Tibial nerve (tissue), 4 donors: ENCODE results near the gene CKS1B. TPM values are rescaled to one million over a fixed set of nuclear protein-coding genes. Genes with fewer than 3 reads are reported as not detected.
A peak's percentile ranks its signal among the peaks of the same experiment; 100 is the strongest.
"Not testable (repeated sequence)": the region's sequence is repeated elsewhere in the genome, so short reads cannot be mapped to it uniquely, and the experiment has no call there.

Experiments used
- DNase-seq, 2 donors: peaks; one replicate each; pipeline ENCODE4 v3.0.0-alpha.2; 2019; ENCODE audit warnings: low spot score in 2 of 2
- H3K27ac ChIP-seq, 4 donors: fragments of 200-600 bp; sonication (generic) in 3 of 4; one replicate each; pipeline ENCODE4 v1.5.1; 2017 to 2019; ENCODE audit warnings: mild to moderate bottlenecking in 1 of 4
- H3K27me3 ChIP-seq, 2 donors: fragments of 200-600 bp; sonication (generic) in 1 of 2; one replicate each; pipeline versions ENCODE4 v1.5.1 to v1.6.0; 2017 to 2019
- H3K36me3 ChIP-seq, 3 donors: fragments of 200-600 bp; sonication (generic); one replicate each; pipeline ENCODE4 v1.5.1; 2018 to 2019
- H3K4me1 ChIP-seq, 4 donors: fragments of 200-600 bp; sonication (generic) in 3 of 4; one replicate each; pipeline ENCODE4 v1.5.1; 2017 to 2019
- H3K4me3 ChIP-seq, 4 donors: fragments of 200-600 bp; sonication (generic) in 3 of 4; one replicate each; pipeline ENCODE4 v1.5.1; 2017 to 2019; ENCODE audit warnings: mild to moderate bottlenecking in 1 of 4, moderate library complexity in 1 of 4
- H3K9me3 ChIP-seq, 4 donors: fragments of 200-600 bp; sonication (generic) in 3 of 4; one replicate each; pipeline ENCODE4 v1.5.1; 2017 to 2019
- CTCF ChIP-seq, 5 experiments: fragments of 200-600 bp in 3 of 5; fragments of 450-650 bp in 2 of 5; sonication (generic) in 3 of 5; IDR thresholded peaks; one replicate each; pipeline ENCODE4 v1.5.1; 2016 to 2019; ENCODE audit warnings: antibody characterized with exemption in 5 of 5, mild to moderate bottlenecking in 3 of 5, moderate library complexity in 2 of 5
- EP300 ChIP-seq, 2 donors: sonication (generic); formaldehyde crosslinking; IDR thresholded peaks; one replicate each; pipeline ENCODE4 v1.6.1; 2017; ENCODE audit warnings: antibody characterized with exemption in 2 of 2, mild to moderate bottlenecking in 1 of 2
- POLR2A ChIP-seq, 2 donors: fragments of 450-650 bp; IDR thresholded peaks; one replicate each; pipeline ENCODE4 v1.6.1; 2017; ENCODE audit warnings: antibody characterized with exemption in 2 of 2, mild to moderate bottlenecking in 2 of 2, moderate library complexity in 2 of 2
- WGBS, 2 donors: methylation state at CpG; one replicate each; pipeline ENCODE4 v1.1.5; 2018; 5-methylcytosine and 5-hydroxymethylcytosine counted together
- total RNA-seq, 4 donors: library from RNA; depleted of rRNA; stranded (reverse); fragments of >200 nt; gene quantifications; one replicate each; pipeline ENCODE4 v1.1.0, GENCODE V29; 2016

Gene CKS1B
- total RNA-seq, 4 donors from 2014 or later = 35.2 to 40.5 (median 37.3) TPM

- Histone ChIP-seq H3K36me3 (peaks cover 0 to 47% (median 0%) of the 10 kb centered on the region in 3 donors), H3K4me1 (peaks cover 0 to 19% (median under 1%) of the 10 kb centered on the region in 4 donors), H3K4me3 (no peak within 1 kb of the TSS), H3K27ac (no peak within 1 kb of the TSS), H3K27me3 (no peaks in the 10 kb centered on the region), H3K9me3 (no peaks in the 10 kb centered on the region)
- 67 to 71% methylated on average over 7 to 8 of the region's 8 CpGs for whole genome bisulfite sequencing, 2 donors
- DNase-seq = no peak
- no peak for TF ChIP-seq CTCF (IDR thresholded peaks at IDR 0.05)
Observed at GRCh38 chr1:154993572-154994268, 19.2 kb downstream of the CKS1B start, which contains the start of gene LENEP. LENEP (plus strand) TSS chr1:154993586; CDS start chr1:154993608, 22 bp downstream.

- Histone ChIP-seq H3K4me3 (no peak overlapping the region), H3K27ac (no peak overlapping the region), H3K9me3 (no peaks in the 10 kb centered on the region), H3K36me3 (peaks cover 0 to 42% (median 0%) of the 10 kb centered on the region in 3 donors), H3K27me3 (no peaks in the 10 kb centered on the region), H3K4me1 (peaks cover 0 to 24% (median 3%) of the 10 kb centered on the region in 4 donors)
- DNase-seq = no peak
- 50 to 78% methylated on average over 1 of the region's 1 CpG for WGBS, 2 donors
- TF ChIP-seq POLR2A (IDR thresholded peaks at IDR 0.05) (no peak), EP300 (IDR thresholded peaks at IDR 0.05) (no peak), CTCF (IDR thresholded peaks at IDR 0.05) (no peak)
Observed at GRCh38 chr1:154994269-154994587, 19.7 kb downstream of the CKS1B start.

GRCh38 chr1:154994591-154994990 is 20.1 kb downstream of the CKS1B start:
- Histone ChIP-seq H3K36me3 (peaks cover 0 to 38% (median 0%) of the 10 kb centered on the region in 3 donors), H3K4me3 (no peak overlapping the region), H3K27me3 (no peaks in the 10 kb centered on the region), H3K27ac (no peak overlapping the region), H3K4me1 (peaks cover 0 to 28% (median 7%) of the 10 kb centered on the region in 4 donors), H3K9me3 (no peaks in the 10 kb centered on the region)
- no peak for DNase-seq
- whole genome bisulfite sequencing, 2 donors = 65 to 79% methylated on average over 3 of the region's 3 CpGs
- TF ChIP-seq CTCF (IDR thresholded peaks at IDR 0.05) (no peak), EP300 (IDR thresholded peaks at IDR 0.05) (no peak), POLR2A (IDR thresholded peaks at IDR 0.05) (no peak)

GRCh38 chr1:154995301-154995983 is 21.0 kb downstream of the CKS1B start:
- DNase-seq, H3K4me3 ChIP-seq, H3K9me3 ChIP-seq, H3K27ac ChIP-seq, H3K27me3 ChIP-seq: not testable (repeated sequence)
- TF ChIP-seq CTCF (IDR thresholded peaks at IDR 0.05) = peak; percentile 11 to 41 (median 31)
- Histone ChIP-seq H3K4me1 (peaks cover 0 to 36% (median 13%) of the 10 kb centered on the region in 4 donors), H3K36me3 (peaks cover 0 to 30% (median 0%) of the 10 kb centered on the region in 3 donors)
- 54 to 59% methylated on average over 13 of the region's 13 CpGs for WGBS, 2 donors

GRCh38 chr1:154996966-154997701 is 22.7 kb downstream of the CKS1B start:
- WGBS, 2 donors = 78 to 84% methylated on average over 15 of the region's 15 CpGs
- TF ChIP-seq CTCF (IDR thresholded peaks at IDR 0.05) = no peak
- TF ChIP-seq EP300 (IDR thresholded peaks at IDR 0.05) = no peak
- TF ChIP-seq POLR2A (IDR thresholded peaks at IDR 0.05) = no peak
- Histone ChIP-seq H3K9me3 (no peaks in the 10 kb centered on the region), H3K36me3 (peaks cover 0 to 15% (median 0%) of the 10 kb centered on the region in 3 donors), H3K4me3 (no peak overlapping the region), H3K27me3 (no peaks in the 10 kb centered on the region), H3K27ac (no peak overlapping the region), H3K4me1 (peaks cover 0 to 36% (median 13%) of the 10 kb centered on the region in 4 donors)
- DNase-seq = no peak
